ENCODE results near the gene LRCH3.

The LRCH3 gene

GRCh38 chr3:197791113-197791891, at the start of gene LRCH3:
Gene LRCH3 (plus strand): TSS chr3:197791254. CDS start chr3:197791279, 25 bp downstream.
- Histone ChIP-seq H3K27ac (peak within 1 kb of the TSS; percentile 92 to 95), H3K36me3 (no peaks in the 10 kb centered on the region), H3K9me3 (no peaks in the 10 kb centered on the region), H3K27me3 (no peaks in the 10 kb centered on the region), H3K4me3 (peak within 1 kb of the TSS; percentile 71 to 76), H3K4me1 (peaks cover 0 to 38% (median 17%) of the 10 kb centered on the region in 4 donors)
- DNase-seq = peak; percentile 76 to 88
- intact Hi-C loops (cut with DNase I; ENCODE audit: low total_unique reads) = no loop called here
- no peak for TF ChIP-seq CTCF (IDR thresholded peaks at IDR 0.05)

GRCh38 chr3:197742787-197743186, 48.3 kb upstream of the LRCH3 start:
- Histone ChIP-seq H3K4me3 (no peak overlapping the region), H3K4me1 (peaks cover 0 to 2% (median under 1%) of the 10 kb centered on the region in 4 donors), H3K27me3 (no peaks in the 10 kb centered on the region), H3K27ac (no peak overlapping the region), H3K36me3 (no peaks in the 10 kb centered on the region), H3K9me3 (no peaks in the 10 kb centered on the region)
- intact Hi-C loops (cut with DNase I; ENCODE audit: low total_unique reads) = no loop called here
- no peak for DNase-seq
- TF ChIP-seq CTCF (IDR thresholded peaks at IDR 0.05) = no peak

- DNase-seq = no peak
- intact Hi-C loops (cut with DNase I; ENCODE audit: low total_unique reads) = no loop called here
- no peak overlapping the region for H3K4me3 ChIP-seq
- no peak overlapping the region for H3K27ac ChIP-seq
- no peak for TF ChIP-seq CTCF (IDR thresholded peaks at IDR 0.05)
- H3K4me1 ChIP-seq = peaks cover 0 to 13% (median 8%) of the 10 kb centered on the region in 4 donors
- H3K36me3 ChIP-seq = no peaks in the 10 kb centered on the region
- no peaks in the 10 kb centered on the region for H3K27me3 ChIP-seq
- H3K9me3 ChIP-seq = no peaks in the 10 kb centered on the region
These were observed 44.8 kb upstream of the LRCH3 start for GRCh38 chr3:197746209-197746608.

- no peaks in the 10 kb centered on the region for H3K36me3 ChIP-seq
- H3K27ac ChIP-seq = no peak overlapping the region
- intact Hi-C loops (cut with DNase I; ENCODE audit: low total_unique reads) = no loop called here
- TF ChIP-seq CTCF (IDR thresholded peaks at IDR 0.05) = no peak
- H3K27me3 ChIP-seq = no peaks in the 10 kb centered on the region
- no peaks in the 10 kb centered on the region for H3K9me3 ChIP-seq
- H3K4me1 ChIP-seq = peaks cover 0 to 19% (median 12%) of the 10 kb centered on the region in 4 donors
- DNase-seq = no peak
- no peak overlapping the region for H3K4me3 ChIP-seq
These were observed 44.2 kb upstream of the LRCH3 start for GRCh38 chr3:197746801-197747237.

- intact Hi-C loops (cut with DNase I; ENCODE audit: low total_unique reads) = no loop called here
These were observed 42.3 kb upstream of the LRCH3 start for GRCh38 chr3:197748597-197749314.

More at GRCh38 chr3:197748597-197749314, 42.3 kb upstream of the LRCH3 start:
- no peak for DNase-seq
- TF ChIP-seq CTCF (IDR thresholded peaks at IDR 0.05) = no peak
- H3K4me3 ChIP-seq = peak overlapping the region; percentile 76 to 94
- no peaks in the 10 kb centered on the region for H3K36me3 ChIP-seq
- H3K27me3 ChIP-seq = no peaks in the 10 kb centered on the region
- peaks cover 0 to 31% (median 17%) of the 10 kb centered on the region in 4 donors for H3K4me1 ChIP-seq
- peak overlapping the region; percentile 92 to 99 for H3K27ac ChIP-seq
- no peaks in the 10 kb centered on the region for H3K9me3 ChIP-seq

All from tibial artery (tissue), 4 donors.